ENCODE measurements around the gene POLA2. TPM values are rescaled to one million over a fixed set of nuclear protein-coding genes. Genes with fewer than 3 reads are reported as not detected.
"Not testable (repeated sequence)": the region's sequence is repeated elsewhere in the genome, so short reads cannot be mapped to it uniquely, and the experiment has no call there.

POLA2 gene
- total and polyA plus RNA-seq, 9 of the 15 experiments (the other 6 are each of a cell fraction or from before 2014, with no cell fraction given), result 2.7 to 134 (median 44.4) TPM

DNA sequence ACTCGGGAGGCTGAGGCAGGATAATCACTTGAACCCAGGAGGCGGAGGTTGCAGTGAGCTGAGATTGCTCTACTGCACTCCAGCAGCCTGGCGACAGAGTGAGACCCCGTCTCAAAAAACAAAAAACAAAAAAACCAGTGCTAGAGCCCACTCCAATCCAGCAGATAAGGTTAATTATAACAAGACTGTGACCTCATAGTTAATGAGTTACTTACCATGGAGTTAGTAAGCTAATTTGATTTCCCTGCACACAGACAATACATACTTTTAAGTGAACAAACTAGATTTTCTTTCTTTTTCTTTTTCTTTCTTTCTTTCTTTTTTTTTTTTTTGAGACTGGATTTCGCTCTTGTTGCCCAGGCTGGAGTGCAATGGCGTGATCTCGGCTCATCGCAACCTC, 16.7 kb upstream of the POLA2 start:
- H3K9ac ChIP-seq (ENCODE audit: insufficient read depth in 1 of 2, low read depth in 2 of 2, low read length in 2 of 2); CTCF ChIA-PET (ENCODE audit: low intra/inter-chr PET ratio); H3K4me3 ChIP-seq; H3K27me3 ChIP-seq (ENCODE audit: control insufficient read depth in 2 of 2, insufficient read depth in 2 of 2, low read length in 2 of 2); in situ Hi-C loops (cut with MboI); ATAC-seq; H2AFZ ChIP-seq (ENCODE audit: low read depth, low read length); H3K79me2 ChIP-seq (ENCODE audit: control insufficient read depth, insufficient read depth, low read length); FAIRE-seq; DNase-seq (ENCODE audit: extremely low read depth in 1 of 4, low spot score in 3 of 4); H3K36me3 ChIP-seq (ENCODE audit: control insufficient read depth, insufficient read depth, low read length); H3K9me3 ChIP-seq (replicated peaks; ENCODE audit: control insufficient read depth, insufficient read depth, low read depth, low read length); H3K4me2 ChIP-seq (ENCODE audit: insufficient read depth, low read length); BruUV-seq (replicated peaks); H3K27ac ChIP-seq (ENCODE audit: extremely low read depth, low read depth, low read length); H3K4me1 ChIP-seq (replicated peaks in 1 of 2; ENCODE audit: control insufficient read depth in 2 of 2, insufficient read depth in 2 of 2, low read length in 2 of 2); intact Hi-C loops (cut with micrococcal nuclease); H4K20me1 ChIP-seq (replicated peaks; ENCODE audit: control insufficient read depth, insufficient read depth, low read length); H3K9me1 ChIP-seq (ENCODE audit: control insufficient read depth, insufficient read depth, low read length): not testable (repeated sequence)
- WGBS (ENCODE audit: insufficient coverage, low coverage, missing lambda C conversion rate), result 39% methylated on average over 4 of the region's 8 CpGs
- POLR2A ChIA-PET, result interaction anchor here (0.8 to 1.5 kb wide), 4 partner anchors 17 to 257 kb away, joined by 3 to 5 read pairs (median 3); partner anchors contain the start of gene POLA2

DNA sequence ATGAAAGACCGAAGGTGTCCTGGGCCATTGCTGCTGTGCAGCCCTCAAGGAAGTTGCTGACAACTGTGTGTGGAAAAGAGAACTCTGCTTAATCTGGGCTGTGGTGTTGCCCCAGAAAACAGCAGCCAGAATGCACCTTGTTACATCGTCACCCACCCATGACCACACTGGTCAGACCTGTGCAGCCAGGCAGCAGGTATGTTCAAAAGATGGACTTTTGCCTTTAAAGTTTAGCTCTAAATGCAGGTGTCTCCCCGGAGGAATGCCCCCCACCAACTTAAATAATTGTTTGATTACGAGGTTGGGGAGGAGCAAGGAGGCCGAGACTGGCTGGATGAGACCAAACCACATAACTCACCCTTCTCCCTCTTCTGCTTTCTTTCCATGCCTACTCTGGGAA, 15.3 kb upstream of the POLA2 start:
- TF ChIP-seq CEBPG (CRISPR knock-in tag; IDR thresholded peaks at IDR 0.05) (no peak), CEBPG (tag; conservative IDR thresholded peaks at IDR 0.05 in 1 of 2, IDR thresholded peaks at IDR 0.05 in 1 of 2) (no peak), NFIC (IDR thresholded peaks at IDR 0.05) (no peak), ZNF696 (CRISPR knock-in tag; conservative IDR thresholded peaks at IDR 0.05) (no peak), RBM17 (IDR thresholded peaks at IDR 0.05; ENCODE audit: borderline replicate concordance, low read depth, low read length) (no peak), HNRNPL (IDR thresholded peaks at IDR 0.05; ENCODE audit: low read depth, low read length) (no peak), GATAD2B (IDR thresholded peaks at IDR 0.05; ENCODE audit: borderline replicate concordance) (no peak), PCBP1 (IDR thresholded peaks at IDR 0.05; ENCODE audit: low read depth, low read length, poor library complexity, severe bottlenecking) (no peak)
- 39% methylated on average over 5 of the region's 5 CpGs for WGBS (ENCODE audit: insufficient coverage, low coverage, missing lambda C conversion rate)
- POLR2A ChIA-PET, result interaction anchor here (0.5 to 1.0 kb wide), 4 partner anchors 9 to 258 kb away, joined by 3 to 5 read pairs (median 3); no protein-coding TSS in a partner anchor
- H3K4me2 ChIP-seq (ENCODE audit: insufficient read depth, low read length), result no peak overlapping the region
- no peak overlapping the region for H3K4me3 ChIP-seq
- CTCF ChIA-PET (ENCODE audit: low intra/inter-chr PET ratio), result no interaction called here
- in situ Hi-C loops (cut with MboI), result no loop called here
- no peak for FAIRE-seq
- H4K20me1 ChIP-seq (replicated peaks; ENCODE audit: control insufficient read depth, insufficient read depth, low read length), result no peaks in the 10 kb centered on the region
- no peak for ATAC-seq
- no peaks in the 10 kb centered on the region for H3K27me3 ChIP-seq (ENCODE audit: control insufficient read depth in 2 of 2, insufficient read depth in 2 of 2, low read length in 2 of 2)
- no peak for DNase-seq (ENCODE audit: extremely low read depth in 1 of 4, low spot score in 3 of 4)
- BruUV-seq (replicated peaks), result no TSS peak
- no peak overlapping the region for H2AFZ ChIP-seq (ENCODE audit: low read depth, low read length)
- H3K79me2 ChIP-seq (ENCODE audit: control insufficient read depth, insufficient read depth, low read length), result no peaks in the 10 kb centered on the region
- H3K9me3 ChIP-seq (replicated peaks; ENCODE audit: control insufficient read depth, insufficient read depth, low read depth, low read length), result peaks cover 6% of the 10 kb centered on the region; the same call in 1 of the 2 replicates
- no peaks in the 10 kb centered on the region for H3K36me3 ChIP-seq (ENCODE audit: control insufficient read depth, insufficient read depth, low read length)
- H3K9me1 ChIP-seq (ENCODE audit: control insufficient read depth, insufficient read depth, low read length), result no peaks in the 10 kb centered on the region
- no peak overlapping the region for H3K27ac ChIP-seq (ENCODE audit: extremely low read depth, low read depth, low read length)
- no peak overlapping the region for H3K9ac ChIP-seq (ENCODE audit: insufficient read depth in 1 of 2, low read depth in 2 of 2, low read length in 2 of 2)
- H3K4me1 ChIP-seq (replicated peaks in 1 of 2; ENCODE audit: control insufficient read depth in 2 of 2, insufficient read depth in 2 of 2, low read length in 2 of 2), result no peaks in the 10 kb centered on the region
- intact Hi-C loops (cut with micrococcal nuclease), result no loop called here

DNA sequence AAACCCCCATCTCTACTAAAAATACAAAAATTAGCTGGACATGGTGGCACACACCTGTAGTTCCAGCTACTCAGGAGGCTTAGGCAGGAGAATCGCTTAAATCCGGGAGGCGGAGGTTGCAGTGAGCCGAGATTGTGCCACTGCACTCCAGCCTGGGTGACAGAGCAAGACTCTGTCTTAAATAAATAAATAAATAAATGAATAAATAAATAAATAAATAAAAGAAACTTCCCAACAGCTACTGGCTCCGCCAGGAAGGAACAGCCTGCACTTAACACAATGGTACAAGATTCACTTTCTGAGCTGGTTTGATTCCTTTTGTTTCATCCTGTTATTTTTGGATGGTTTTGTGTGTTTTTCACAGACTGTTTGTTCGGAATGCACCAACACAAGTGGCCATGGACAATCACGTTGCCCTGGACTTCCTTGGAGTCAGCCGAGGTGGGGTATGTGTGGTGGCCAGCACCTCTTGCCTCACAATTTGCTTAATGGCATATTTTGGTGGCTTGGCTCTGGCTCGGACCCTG, 13.5 kb upstream of the POLA2 start:
- CTCF ChIA-PET (ENCODE audit: low intra/inter-chr PET ratio); ATAC-seq; BruUV-seq (replicated peaks): not testable (repeated sequence)

More for the DNA sequence above, 13.5 kb upstream of the POLA2 start:
- H3K9ac ChIP-seq (ENCODE audit: insufficient read depth in 1 of 2, low read depth in 2 of 2, low read length in 2 of 2); H3K4me2 ChIP-seq (ENCODE audit: insufficient read depth, low read length); H4K20me1 ChIP-seq (replicated peaks; ENCODE audit: control insufficient read depth, insufficient read depth, low read length); in situ Hi-C loops (cut with MboI); H3K4me3 ChIP-seq; H3K4me1 ChIP-seq (replicated peaks in 1 of 2; ENCODE audit: control insufficient read depth in 2 of 2, insufficient read depth in 2 of 2, low read length in 2 of 2); H3K36me3 ChIP-seq (ENCODE audit: control insufficient read depth, insufficient read depth, low read length); H3K9me3 ChIP-seq (replicated peaks; ENCODE audit: control insufficient read depth, insufficient read depth, low read depth, low read length); H3K27ac ChIP-seq (ENCODE audit: extremely low read depth, low read depth, low read length); FAIRE-seq; DNase-seq (ENCODE audit: extremely low read depth in 1 of 4, low spot score in 3 of 4); H3K79me2 ChIP-seq (ENCODE audit: control insufficient read depth, insufficient read depth, low read length); H3K27me3 ChIP-seq (ENCODE audit: control insufficient read depth in 2 of 2, insufficient read depth in 2 of 2, low read length in 2 of 2); intact Hi-C loops (cut with micrococcal nuclease); H3K9me1 ChIP-seq (ENCODE audit: control insufficient read depth, insufficient read depth, low read length); H2AFZ ChIP-seq (ENCODE audit: low read depth, low read length): not testable (repeated sequence)
- WGBS (ENCODE audit: insufficient coverage, low coverage, missing lambda C conversion rate), result 59% methylated on average over 9 of the region's 9 CpGs
- POLR2A ChIA-PET, result interaction anchor here (0.8 to 2.6 kb wide), 4 partner anchors 12 to 50 kb away, joined by 3 to 9 read pairs (median 5); partner anchors contain the start of gene POLA2
